ENCODE measurements around the gene MRPL4. TPM values are rescaled to one million over a fixed set of nuclear protein-coding genes. Genes with fewer than 3 reads are reported as not detected.

Gene MRPL4
- total RNA-seq, 1 experiment from 2014 or later, result 99.3 TPM

DNA sequence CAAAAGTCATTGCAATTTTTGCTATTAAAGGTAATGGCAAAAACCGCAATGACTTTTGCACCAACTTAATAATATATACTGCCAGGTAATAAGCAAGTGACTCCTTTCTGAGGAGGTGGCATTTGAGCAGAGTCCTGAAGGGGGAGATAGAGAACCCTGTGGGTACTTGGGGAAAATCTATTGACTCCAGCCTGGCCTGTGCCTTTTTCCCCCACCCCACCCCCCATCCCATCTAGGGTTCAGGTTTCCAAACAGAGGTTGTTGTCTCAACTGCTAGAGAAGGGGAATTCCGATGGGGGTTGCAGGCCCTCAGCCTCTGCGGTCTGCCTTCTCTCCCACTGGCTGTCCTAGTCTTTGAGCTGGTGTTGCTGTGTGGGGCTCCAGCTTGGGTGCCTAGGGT lies 32.3 kb upstream of the MRPL4 start:
- no peak overlapping the region for H3K9ac ChIP-seq (ENCODE audit: extremely low read depth, insufficient read length, low read length)
- H3K18ac ChIP-seq (ENCODE audit: insufficient read length, low read depth, low read length), result no peak overlapping the region
- Mint-ChIP-seq H3K27me3 (ENCODE audit: low read depth) (no peaks in the 10 kb centered on the region; the same call in 1 of the 2 replicates), H3K4me1 (peaks cover 5 to 22% of the 10 kb centered on the region in 2 experiments), H3K4me3 (no peak overlapping the region), H3K36me3 (ENCODE audit: insufficient read depth in 1 of 3, low read depth in 3 of 3) (peaks cover 3 to 13% (median 8%) of the 10 kb centered on the region in 3 experiments; a peak in 6 of 7 replicates), H3K9me3 (no peaks in the 10 kb centered on the region), H3K27ac (peak overlapping the region in 1 of 3 experiments; percentile 63; a peak in 2 of 7 replicates)
- no peak overlapping the region for H3K4ac ChIP-seq (ENCODE audit: low read depth, low read length)
- H3K4me2 ChIP-seq (ENCODE audit: insufficient read depth, insufficient read length, low read length), result no peak overlapping the region
- H3T11ph ChIP-seq (ENCODE audit: low read length), result no peak overlapping the region
- no peak overlapping the region for H3K56ac ChIP-seq (ENCODE audit: insufficient read length, low read depth, low read length)
- H2AFZ ChIP-seq (ENCODE audit: low read length), result no peak overlapping the region
- no peaks in the 10 kb centered on the region for H3K79me2 ChIP-seq (ENCODE audit: insufficient read depth, low read length)
- peak; percentile 79 for DNase-seq
- H2BK15ac ChIP-seq (ENCODE audit: low read depth, low read length), result no peak overlapping the region
- H4K91ac ChIP-seq (ENCODE audit: insufficient read length, low read depth, low read length), result no peak overlapping the region
- TF ChIP-seq, protein P1, sequence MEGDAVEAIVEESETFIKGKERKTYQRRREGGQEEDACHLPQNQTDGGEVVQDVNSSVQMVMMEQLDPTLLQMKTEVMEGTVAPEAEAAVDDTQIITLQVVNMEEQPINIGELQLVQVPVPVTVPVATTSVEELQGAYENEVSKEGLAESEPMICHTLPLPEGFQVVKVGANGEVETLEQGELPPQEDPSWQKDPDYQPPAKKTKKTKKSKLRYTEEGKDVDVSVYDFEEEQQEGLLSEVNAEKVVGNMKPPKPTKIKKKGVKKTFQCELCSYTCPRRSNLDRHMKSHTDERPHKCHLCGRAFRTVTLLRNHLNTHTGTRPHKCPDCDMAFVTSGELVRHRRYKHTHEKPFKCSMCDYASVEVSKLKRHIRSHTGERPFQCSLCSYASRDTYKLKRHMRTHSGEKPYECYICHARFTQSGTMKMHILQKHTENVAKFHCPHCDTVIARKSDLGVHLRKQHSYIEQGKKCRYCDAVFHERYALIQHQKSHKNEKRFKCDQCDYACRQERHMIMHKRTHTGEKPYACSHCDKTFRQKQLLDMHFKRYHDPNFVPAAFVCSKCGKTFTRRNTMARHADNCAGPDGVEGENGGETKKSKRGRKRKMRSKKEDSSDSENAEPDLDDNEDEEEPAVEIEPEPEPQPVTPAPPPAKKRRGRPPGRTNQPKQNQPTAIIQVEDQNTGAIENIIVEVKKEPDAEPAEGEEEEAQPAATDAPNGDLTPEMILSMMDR (conservative IDR thresholded peaks at IDR 0.05), result peak; percentile 69
- no peak overlapping the region for H2BK5ac ChIP-seq (ENCODE audit: insufficient read length, low read length)
- H3K27ac ChIP-seq (ENCODE audit: insufficient read length, low read depth, low read length), result no peak overlapping the region
- no peaks in the 10 kb centered on the region for H4K20me1 ChIP-seq (ENCODE audit: control insufficient read depth, insufficient read depth, insufficient read length)
- no peak overlapping the region for H2BK120ac ChIP-seq (ENCODE audit: low read depth, low read length, poor library complexity, severe bottlenecking)
- no peaks in the 10 kb centered on the region for H3K4me1 ChIP-seq (ENCODE audit: insufficient read depth, low read length)
- no peak overlapping the region for H4K8ac ChIP-seq (replicated peaks; ENCODE audit: insufficient read length, low read depth, low read length)
- H3K9me3 ChIP-seq (ENCODE audit: control insufficient read depth, low read depth, low read length), result no peaks in the 10 kb centered on the region
- no peak overlapping the region for H3K14ac ChIP-seq (ENCODE audit: insufficient read depth, low read length)
- H2BK20ac ChIP-seq (ENCODE audit: low read depth, low read length, poor library complexity, severe bottlenecking), result no peak overlapping the region
- no peak overlapping the region for H3K23ac ChIP-seq (ENCODE audit: insufficient read length, low read depth, low read length)
- no peaks in the 10 kb centered on the region for H3K23me2 ChIP-seq (ENCODE audit: insufficient read length, low read depth, low read length, poor library complexity, severe bottlenecking)
- H2BK12ac ChIP-seq (ENCODE audit: insufficient read length, low read depth, low read length), result no peak overlapping the region
- H3K79me1 ChIP-seq (ENCODE audit: insufficient read depth, low read depth, low read length, poor library complexity, severe bottlenecking), result no peaks in the 10 kb centered on the region
- H2AK5ac ChIP-seq (ENCODE audit: insufficient read length, low read length), result no peak overlapping the region
- no peaks in the 10 kb centered on the region for H3K27me3 ChIP-seq (ENCODE audit: insufficient read depth, low read length)
- no CpG with 5 or more reads among the region's 3 CpGs for WGBS (ENCODE audit: extremely low coverage, insufficient read length, low lambda C conversion rate)
- H4K5ac ChIP-seq (ENCODE audit: insufficient read length, low read depth, low read length), result no peak overlapping the region

Measured in H9 (cell line).